ENCODE data around the gene MAPKAPK3. TPM values are rescaled to one million over a fixed set of nuclear protein-coding genes. Genes with fewer than 3 reads are reported as not detected.

Gene MAPKAPK3
- total RNA-seq, 1 experiment from 2014 or later, result 24.2 TPM

DNA sequence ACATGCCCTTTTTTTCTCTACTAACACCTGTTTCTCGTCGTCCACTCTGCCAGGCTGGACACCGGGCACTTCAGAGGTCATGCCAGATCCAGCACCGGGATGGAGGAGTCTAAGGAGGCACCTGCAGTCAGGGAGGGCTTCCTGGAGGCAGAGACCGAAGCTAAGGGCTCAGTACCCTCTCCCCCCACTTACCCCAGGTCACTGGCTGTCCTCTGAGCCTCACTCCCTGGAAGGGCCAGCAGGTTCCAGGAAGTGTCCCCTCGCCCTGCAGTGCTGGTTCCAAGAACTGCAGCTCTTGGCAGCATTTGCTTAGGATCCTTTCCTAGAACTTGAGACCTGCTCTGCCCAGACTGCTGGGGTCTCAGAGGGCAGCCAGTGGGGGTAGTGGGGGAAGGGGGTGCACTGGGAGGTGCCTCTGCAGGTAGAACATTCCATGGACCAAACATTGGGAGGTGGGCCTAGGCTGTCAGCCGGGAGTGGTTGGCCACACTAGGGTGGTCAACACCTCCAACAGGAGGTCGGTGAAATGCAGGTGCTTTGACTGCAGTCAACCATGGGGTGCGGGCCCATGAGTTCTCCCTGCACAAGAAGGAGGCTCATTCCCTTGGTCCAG is 16.7 kb upstream of the MAPKAPK3 start:
- H3K4me1 ChIP-seq, result peaks cover 23% of the 10 kb centered on the region
- H3K4me3 ChIP-seq, result no peak overlapping the region
- peak overlapping the region; percentile 90 for H3K27ac ChIP-seq

DNA sequence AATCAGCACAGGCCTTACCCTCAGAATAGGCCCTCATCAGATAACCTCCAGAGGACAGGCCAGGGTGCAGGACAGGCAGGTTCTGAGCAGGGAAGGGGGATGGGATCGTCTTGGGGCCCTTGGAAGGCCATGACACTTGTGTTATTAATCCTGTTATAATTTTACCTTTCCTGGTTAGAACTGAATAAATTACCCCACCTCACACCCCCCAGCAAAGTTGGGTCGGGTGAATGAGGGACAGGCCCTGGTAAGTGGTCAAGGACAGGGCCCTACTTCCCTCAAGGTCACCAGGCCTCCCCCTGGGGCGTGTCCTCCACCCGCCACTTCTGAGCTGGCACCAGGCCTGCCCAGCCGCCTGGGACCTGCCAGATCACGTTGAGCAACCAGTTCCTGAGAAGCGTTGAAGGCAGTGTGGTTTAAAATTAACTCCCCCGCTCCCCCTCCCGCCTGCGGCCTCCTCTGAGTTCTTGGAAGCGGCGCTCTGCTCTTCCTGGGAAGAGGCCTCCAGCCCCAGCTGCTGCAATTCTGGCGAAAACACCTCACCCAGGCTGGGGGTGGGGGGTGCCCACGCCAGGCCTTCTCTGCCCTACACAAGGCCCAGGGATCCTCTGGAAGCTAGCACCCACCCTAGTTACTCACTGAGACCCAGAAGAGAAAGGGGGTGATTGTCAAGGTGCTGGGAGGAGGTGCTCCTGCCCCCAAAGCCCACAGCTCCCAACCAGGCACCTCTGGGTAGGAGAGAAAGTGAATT is 15.9 kb upstream of the MAPKAPK3 start:
- H3K4me3 ChIP-seq, result peak overlapping the region; percentile 6; the same call in 1 of the 2 replicates
- DNase-seq, result peak; percentile 93 to 94
- no peaks in the 10 kb centered on the region for H3K27me3 ChIP-seq
- 0 out of 2 replicates have a peak, but pooled peaks cover 2% of the 10 kb centered on the region for H3K36me3 ChIP-seq
- H3K27ac ChIP-seq, result peak overlapping the region; percentile 90
- H3K9me3 ChIP-seq (replicated peaks), result no peaks in the 10 kb centered on the region
- peaks cover 23% of the 10 kb centered on the region for H3K4me1 ChIP-seq

More for the DNA sequence above, 16.7 kb upstream of the MAPKAPK3 start:
- no peak for DNase-seq
- Histone ChIP-seq H3K36me3 (no peaks in the 10 kb centered on the region), H3K9me3 (replicated peaks) (no peaks in the 10 kb centered on the region), H3K27me3 (no peaks in the 10 kb centered on the region)

DNA sequence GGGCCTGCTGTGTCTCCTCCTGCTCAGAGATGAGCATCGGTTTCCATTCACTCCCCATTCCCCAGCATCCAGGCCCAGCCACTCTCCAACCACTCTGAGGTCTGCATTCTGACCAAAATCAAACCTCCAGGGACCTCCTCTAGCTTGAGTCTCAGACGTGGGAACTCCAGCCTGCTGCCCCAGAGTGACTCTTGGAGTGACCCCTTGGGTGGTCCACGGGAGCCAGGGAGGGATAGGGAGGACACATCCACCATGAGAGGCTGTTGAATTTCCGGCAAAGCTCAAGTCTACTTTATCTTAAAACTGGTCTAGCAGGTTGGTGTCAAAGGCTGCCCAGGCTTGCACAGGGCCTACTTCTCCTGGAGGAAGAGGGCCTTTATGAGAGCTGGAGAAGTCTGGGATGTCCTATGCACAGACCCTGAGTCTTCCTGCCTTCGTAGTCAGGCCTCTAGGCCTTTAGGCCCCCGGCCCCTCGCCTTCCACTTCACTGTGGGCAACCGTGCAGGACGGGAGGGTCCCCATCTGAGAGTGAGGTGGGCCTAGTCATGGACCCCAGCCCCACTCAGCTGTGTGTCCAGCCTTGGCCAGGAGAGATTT is 14.3 kb upstream of the MAPKAPK3 start:
- Histone ChIP-seq H3K27me3 (no peaks in the 10 kb centered on the region), H3K4me1 (peaks cover 23% of the 10 kb centered on the region), H3K4me3 (no peak overlapping the region), H3K27ac (no peak overlapping the region; the same call in 1 of the 2 replicates), H3K36me3 (peaks cover 5% of the 10 kb centered on the region), H3K9me3 (replicated peaks) (no peaks in the 10 kb centered on the region)
- DNase-seq, result no peak

DNA sequence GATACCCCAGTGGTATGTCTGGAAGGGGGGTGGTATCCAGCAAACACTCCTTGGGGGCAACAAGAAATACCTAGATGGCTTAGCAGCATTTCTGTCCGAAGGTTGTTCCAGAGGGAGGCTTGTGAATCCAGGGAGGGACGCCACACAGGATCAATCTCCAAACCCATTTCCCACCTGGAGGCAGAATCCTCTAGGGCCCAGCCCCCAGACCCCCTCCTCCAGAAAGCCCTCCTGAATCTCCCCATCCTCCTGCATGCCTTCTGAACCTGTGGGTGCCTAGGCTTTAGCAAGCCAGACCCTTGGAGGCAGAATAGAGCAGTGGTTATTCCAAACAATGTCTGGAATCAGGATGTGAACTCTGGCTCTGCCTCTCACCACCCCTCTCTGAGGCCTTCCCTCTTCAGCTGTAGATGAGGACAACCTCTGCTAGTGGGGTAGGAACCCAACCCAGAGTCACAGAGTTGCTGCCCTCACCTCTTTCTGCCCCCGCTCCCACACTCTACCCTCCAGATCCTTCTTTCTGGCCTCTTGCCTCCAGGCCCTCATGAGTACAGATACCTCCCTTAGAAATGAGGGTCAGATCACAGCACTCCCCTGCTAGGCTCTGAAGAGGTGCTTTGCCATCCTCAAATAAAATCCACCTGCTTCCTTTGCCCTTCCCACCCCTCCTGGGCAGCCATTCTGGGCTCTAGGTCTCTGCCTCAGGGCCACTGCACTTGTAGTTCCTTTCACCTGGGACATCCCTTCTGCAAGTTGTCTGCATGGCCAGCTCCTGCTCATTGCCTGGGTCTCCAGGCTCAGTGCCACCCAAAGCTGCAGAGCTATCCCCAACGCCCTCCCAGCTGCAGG is 13.5 kb upstream of the MAPKAPK3 start:
- Histone ChIP-seq H3K9me3 (replicated peaks) (no peaks in the 10 kb centered on the region), H3K36me3 (peaks cover 5% of the 10 kb centered on the region), H3K4me1 (peaks cover 23% of the 10 kb centered on the region), H3K27me3 (no peaks in the 10 kb centered on the region), H3K4me3 (no peak overlapping the region), H3K27ac (no peak overlapping the region)
- no peak for DNase-seq

DNA sequence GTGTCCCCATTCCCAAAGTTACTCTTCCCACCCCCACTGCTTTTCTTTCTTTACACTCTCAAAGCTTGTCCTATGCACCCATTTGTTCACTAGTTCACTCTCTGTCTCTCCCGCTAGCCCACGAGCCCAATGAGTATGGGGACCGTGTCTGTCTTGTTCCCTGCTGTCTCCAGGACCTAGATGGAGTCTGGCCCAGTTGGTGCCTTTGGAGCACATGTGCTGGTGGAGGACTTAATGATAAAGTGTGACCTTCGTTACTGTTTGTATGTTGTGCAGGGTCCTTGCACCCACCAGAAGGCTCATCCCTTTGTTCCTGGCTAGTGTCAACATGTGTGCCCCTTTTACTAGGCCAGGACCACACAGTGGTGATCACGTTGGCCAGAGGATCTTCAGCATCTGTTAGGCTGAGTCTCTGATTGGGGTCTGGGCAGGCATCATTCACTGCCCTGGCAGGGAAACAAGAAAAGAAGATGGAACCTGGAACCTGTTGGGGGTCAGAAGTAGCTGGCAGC is 12.8 kb upstream of the MAPKAPK3 start:
- no peak overlapping the region for H3K4me3 ChIP-seq
- no peaks in the 10 kb centered on the region for H3K9me3 ChIP-seq (replicated peaks)
- DNase-seq, result no peak
- no peaks in the 10 kb centered on the region for H3K27me3 ChIP-seq
- peaks cover 5% of the 10 kb centered on the region for H3K36me3 ChIP-seq
- H3K27ac ChIP-seq, result no peak overlapping the region
- peaks cover 23% of the 10 kb centered on the region for H3K4me1 ChIP-seq

DNA sequence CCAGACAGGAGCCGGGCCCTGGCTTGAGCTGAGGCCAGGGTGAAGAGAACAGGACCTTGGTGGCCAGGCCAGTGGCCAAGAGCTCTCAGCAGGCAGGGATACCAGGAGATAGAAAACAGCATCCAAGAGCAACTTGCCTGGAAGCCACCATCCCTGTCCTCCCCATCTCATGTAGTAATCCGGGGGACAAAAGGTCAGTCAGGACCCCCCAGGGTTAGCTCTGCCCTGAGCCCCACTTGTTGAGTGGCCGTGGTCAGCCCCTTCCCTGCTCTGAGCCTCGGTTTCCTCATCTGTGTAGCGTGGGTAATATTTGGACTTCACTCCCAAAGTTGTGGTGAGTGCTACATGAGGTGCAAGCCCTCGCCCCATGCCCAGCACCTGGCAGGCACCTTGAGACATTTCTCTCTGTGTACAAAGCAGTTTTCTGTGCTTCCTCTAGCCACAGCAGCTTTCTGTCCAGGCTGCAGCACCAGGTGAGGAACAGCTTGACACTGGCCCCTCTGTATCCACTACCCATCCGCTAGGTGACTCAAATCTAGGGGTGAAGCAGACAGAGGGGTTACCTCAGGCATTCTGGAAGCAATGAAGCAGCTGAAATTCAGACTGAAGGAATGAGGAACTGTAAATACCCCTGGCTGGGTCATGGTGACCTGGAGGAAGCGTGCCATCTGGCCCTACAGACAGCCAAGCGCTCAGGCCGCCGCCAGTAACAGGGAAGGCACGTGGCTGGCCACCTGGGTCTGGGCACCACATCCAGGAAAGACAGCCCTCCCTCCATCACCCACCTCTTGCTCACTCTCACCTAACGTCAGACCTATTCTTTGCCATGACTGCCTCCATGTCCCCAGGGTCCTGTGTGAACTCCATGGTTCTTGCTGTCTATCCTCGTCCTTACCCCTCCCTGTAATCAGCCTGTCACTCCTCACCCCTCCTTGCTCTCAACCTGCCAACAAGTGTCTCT is 12.0 kb upstream of the MAPKAPK3 start:
- no peak overlapping the region for H3K27ac ChIP-seq
- H3K36me3 ChIP-seq, result peaks cover 5% of the 10 kb centered on the region
- no peak overlapping the region for H3K4me3 ChIP-seq
- H3K27me3 ChIP-seq, result no peaks in the 10 kb centered on the region
- no peak for DNase-seq
- no peaks in the 10 kb centered on the region for H3K9me3 ChIP-seq (replicated peaks)
- H3K4me1 ChIP-seq, result peaks cover 22% of the 10 kb centered on the region

DNA sequence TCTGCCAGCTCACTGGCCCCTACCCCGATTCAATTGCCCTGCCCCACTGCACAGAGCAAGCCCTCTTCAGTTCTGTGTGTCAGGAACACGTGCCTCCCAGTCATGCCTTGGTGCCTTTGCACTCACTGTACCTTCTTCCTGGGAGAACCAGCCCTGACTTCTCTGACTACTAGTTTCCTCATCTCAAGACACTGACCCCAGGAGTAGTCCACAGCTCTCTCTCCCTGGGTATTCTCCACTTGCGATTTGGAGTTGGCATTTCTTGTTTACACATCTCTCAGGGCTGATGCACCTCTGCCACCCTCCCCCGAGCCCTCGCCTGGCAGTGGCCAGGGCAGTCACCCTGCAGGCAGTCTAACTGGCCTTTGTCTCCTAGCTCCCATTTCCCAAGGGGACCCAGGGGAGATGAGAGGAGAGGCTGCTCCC is 11.0 kb upstream of the MAPKAPK3 start:
- Histone ChIP-seq H3K4me1 (peaks cover 12% of the 10 kb centered on the region), H3K36me3 (peaks cover 5% of the 10 kb centered on the region), H3K4me3 (no peak overlapping the region), H3K27me3 (no peaks in the 10 kb centered on the region), H3K9me3 (replicated peaks) (no peaks in the 10 kb centered on the region), H3K27ac (no peak overlapping the region)
- no peak for DNase-seq

DNA sequence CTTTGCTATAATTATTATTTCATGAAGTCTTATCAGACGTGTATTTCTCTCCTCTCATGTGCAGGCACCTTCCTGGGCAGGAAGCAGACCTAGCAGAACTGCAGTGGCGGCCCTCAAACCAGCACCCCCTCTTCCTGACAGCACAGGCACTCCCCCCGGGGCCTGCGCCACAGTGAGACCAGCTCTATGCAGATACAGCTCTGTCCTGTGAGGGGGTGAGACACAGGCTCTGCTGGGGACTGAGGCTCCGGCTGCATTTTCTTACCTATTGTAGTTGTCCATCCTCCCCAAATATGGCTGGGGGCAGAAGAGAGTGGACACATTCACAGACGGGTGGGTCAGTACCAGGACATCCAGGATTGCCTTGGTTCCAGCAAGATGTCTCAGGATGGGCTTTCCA is 10.4 kb upstream of the MAPKAPK3 start:
- Histone ChIP-seq H3K4me1 (peaks cover 8% of the 10 kb centered on the region), H3K36me3 (peaks cover 5% of the 10 kb centered on the region), H3K4me3 (no peak overlapping the region), H3K27ac (no peak overlapping the region), H3K27me3 (no peaks in the 10 kb centered on the region), H3K9me3 (replicated peaks) (no peaks in the 10 kb centered on the region)
- no peak for DNase-seq

DNA sequence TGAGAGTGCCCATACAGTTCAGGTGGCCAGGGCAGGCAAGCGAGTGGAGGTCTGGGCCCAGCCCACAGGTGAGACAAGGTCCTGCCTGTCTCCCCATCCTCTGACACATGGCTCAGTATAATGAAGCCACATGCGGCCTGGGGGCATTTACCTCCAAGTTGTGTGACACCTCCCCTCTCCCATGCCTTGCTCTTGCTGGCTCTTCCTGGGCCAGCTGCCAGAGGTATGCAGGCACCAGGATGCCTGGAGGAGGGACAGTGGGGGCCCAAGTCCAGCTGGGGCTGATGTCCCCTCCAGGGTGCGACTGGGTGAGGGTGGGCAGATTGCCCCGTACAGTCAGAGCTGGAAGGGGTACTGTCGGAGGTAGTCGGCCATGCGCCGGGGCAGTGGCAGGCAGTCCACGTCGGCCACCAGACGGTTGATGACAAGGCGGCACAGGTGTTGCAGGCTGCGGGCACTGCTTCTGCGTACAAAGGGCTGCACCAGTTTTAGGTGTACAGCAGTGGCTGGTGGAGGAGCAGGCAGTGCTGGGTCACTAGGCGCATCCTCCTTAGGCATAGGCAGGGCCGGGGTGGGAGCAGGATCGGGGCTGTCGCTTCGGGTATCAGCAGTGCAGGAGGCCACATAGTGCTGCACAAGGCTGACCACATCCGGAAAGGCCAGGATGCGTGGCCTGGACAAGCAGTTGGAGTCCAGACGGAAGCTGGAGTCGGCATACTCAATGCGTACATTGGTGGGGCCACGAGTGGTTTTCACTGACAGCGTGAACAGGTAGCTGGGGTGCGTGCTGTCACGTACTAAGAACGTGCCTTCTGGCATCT is 9.5 kb upstream of the MAPKAPK3 start:
- no peak overlapping the region for H3K27ac ChIP-seq
- H3K4me1 ChIP-seq, result no peaks in the 10 kb centered on the region; the same call in 1 of the 2 replicates
- DNase-seq, result no peak
- H3K27me3 ChIP-seq, result no peaks in the 10 kb centered on the region
- H3K9me3 ChIP-seq (replicated peaks), result no peaks in the 10 kb centered on the region
- peaks cover 5% of the 10 kb centered on the region for H3K36me3 ChIP-seq
- no peak overlapping the region for H3K4me3 ChIP-seq

DNA sequence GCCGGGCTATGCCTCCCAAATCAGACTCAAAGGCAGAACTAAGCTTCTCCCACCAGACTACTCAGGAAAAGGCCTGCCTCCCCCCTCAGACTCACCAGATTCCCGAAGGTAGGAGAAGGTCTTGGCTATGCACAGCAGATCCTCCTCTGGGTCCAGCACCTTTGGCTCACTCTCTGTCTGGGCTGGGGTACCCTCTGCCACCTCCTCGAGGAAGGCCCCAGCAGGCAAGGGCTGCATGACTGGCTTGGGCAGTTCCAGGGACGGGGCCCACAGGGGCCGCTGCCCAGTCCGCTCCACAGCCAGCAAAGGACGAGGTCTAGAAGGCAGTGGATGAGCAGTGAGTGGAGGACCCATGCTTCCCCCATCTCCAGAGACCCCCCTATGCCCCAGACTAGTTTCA is 8.7 kb upstream of the MAPKAPK3 start:
- Histone ChIP-seq H3K4me1 (no peaks in the 10 kb centered on the region; the same call in 1 of the 2 replicates), H3K9me3 (replicated peaks) (no peaks in the 10 kb centered on the region), H3K27me3 (no peaks in the 10 kb centered on the region), H3K4me3 (no peak overlapping the region), H3K27ac (no peak overlapping the region), H3K36me3 (peaks cover 5% of the 10 kb centered on the region)
- no peak for DNase-seq

DNA sequence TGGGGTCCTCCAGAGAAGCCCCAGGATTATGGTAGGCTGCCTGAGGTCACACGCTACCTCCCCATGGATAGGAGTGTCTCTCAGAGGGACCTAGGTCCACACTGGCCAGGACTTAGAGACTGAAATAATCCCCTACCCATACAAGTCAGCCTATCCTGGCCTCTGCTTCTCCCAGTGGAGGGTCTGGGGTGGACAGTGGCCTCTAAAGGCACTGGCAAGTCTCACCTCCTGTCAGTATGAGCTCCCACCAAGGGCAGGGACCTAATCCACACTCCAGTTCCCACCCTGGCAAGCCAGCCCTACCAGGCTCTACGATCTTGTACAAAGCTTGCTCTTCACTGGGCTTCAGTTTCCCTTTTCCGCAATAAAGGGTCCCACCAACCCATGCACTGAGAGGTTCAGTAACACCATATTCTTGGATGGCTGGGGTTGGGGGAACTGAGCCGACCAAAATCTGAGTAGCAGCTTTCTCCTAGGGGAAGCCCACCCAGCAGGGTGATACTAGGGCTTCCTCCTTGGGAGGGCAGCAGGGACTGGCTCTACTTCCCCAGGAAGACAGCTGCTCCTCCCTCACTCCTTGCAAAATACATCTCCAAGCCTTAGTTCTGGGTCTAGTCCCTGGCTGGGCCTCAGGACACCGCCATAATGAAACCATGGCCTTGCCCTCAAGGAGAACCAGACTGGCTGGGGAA is 7.7 kb upstream of the MAPKAPK3 start:
- Histone ChIP-seq H3K36me3 (peaks cover 5% of the 10 kb centered on the region), H3K27me3 (no peaks in the 10 kb centered on the region), H3K27ac (no peak overlapping the region), H3K4me3 (no peak overlapping the region), H3K9me3 (replicated peaks) (no peaks in the 10 kb centered on the region), H3K4me1 (no peaks in the 10 kb centered on the region; the same call in 1 of the 2 replicates)
- DNase-seq, result no peak

DNA sequence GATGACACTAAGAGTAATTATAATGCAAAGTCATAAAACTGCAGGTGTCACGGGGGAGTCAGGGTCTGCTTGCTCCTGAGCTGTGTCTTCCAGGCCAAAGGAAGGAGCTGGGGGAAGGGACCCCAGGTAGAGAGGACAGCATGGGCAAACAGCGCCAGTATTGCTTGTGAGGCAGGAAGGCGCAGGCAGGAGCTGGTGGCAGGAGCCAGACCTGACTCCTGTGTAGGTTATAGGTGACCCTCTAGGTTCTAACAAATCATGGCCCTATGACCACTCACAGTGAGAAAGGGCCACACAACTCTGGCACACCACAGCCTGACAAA is 7.2 kb upstream of the MAPKAPK3 start:
- no peak overlapping the region for H3K27ac ChIP-seq
- H3K4me3 ChIP-seq, result no peak overlapping the region
- no peaks in the 10 kb centered on the region for H3K27me3 ChIP-seq
- peaks cover 5% of the 10 kb centered on the region for H3K36me3 ChIP-seq
- H3K9me3 ChIP-seq (replicated peaks), result no peaks in the 10 kb centered on the region
- no peaks in the 10 kb centered on the region; the same call in 1 of the 2 replicates for H3K4me1 ChIP-seq
- no peak for DNase-seq
